Astrocyte (in vitro differentiated cells and primary cell): ENCODE measurements around the gene CBLIF.

Experiments
- EZH2 ChIP-seq: IDR thresholded peaks from 2 replicates; pipeline ENCODE4 v1.6.1; 2012; ENCODE audit warnings: mild to moderate bottlenecking, low read length, inconsistent platforms; ENCODE audit not compliant: insufficient read depth
- TF ChIP-seq, protein P1 (sequence below): IDR thresholded peaks from 2 replicates; pipeline ENCODE4 v1.5.1; 2011; ENCODE audit warnings: low read depth, mild to moderate bottlenecking, inconsistent platforms, low read length, moderate library complexity; ENCODE audit not compliant: insufficient read depth

DNA sequence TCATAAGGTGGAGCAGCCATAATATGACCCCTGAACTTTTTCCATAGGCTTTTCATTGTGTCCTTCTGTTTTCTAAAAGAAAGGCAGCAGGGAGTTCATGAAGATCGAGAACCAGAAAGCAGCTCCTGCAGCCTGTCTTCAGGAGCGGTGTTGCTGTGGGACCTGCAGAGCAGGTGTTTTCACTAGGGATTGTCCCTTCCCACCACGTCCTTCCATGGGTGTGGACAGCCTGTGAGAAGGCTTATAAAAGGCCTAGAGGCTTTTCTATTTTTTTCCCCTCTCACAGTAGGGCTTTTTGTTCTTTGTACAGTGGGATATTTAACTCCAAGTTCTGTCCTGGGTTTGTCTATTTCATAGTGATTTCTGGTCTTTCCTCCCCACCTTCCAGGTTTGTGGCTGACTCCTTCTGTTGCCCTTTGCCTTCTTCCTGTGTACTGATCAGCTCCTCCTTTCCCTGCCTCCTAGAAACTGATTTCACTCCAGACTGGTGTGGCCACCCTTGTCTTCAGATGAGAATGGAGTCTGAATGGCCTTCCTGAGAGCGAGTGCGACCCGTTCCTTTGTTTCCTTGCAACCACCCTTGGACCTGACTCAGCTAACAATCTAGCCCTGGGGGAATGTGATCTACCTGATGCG lies 44.8 kb downstream of the CBLIF start:
- TF ChIP-seq, protein P1, sequence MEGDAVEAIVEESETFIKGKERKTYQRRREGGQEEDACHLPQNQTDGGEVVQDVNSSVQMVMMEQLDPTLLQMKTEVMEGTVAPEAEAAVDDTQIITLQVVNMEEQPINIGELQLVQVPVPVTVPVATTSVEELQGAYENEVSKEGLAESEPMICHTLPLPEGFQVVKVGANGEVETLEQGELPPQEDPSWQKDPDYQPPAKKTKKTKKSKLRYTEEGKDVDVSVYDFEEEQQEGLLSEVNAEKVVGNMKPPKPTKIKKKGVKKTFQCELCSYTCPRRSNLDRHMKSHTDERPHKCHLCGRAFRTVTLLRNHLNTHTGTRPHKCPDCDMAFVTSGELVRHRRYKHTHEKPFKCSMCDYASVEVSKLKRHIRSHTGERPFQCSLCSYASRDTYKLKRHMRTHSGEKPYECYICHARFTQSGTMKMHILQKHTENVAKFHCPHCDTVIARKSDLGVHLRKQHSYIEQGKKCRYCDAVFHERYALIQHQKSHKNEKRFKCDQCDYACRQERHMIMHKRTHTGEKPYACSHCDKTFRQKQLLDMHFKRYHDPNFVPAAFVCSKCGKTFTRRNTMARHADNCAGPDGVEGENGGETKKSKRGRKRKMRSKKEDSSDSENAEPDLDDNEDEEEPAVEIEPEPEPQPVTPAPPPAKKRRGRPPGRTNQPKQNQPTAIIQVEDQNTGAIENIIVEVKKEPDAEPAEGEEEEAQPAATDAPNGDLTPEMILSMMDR = no peak
- TF ChIP-seq EZH2 = no peak
